Renal cortex interstitium (tissue), 11 donors: ENCODE data around the gene ARFGAP1. TPM values are rescaled to one million over a fixed set of nuclear protein-coding genes. Genes with fewer than 3 reads are reported as not detected.

Experiments used
- DNase-seq, 11 donors: peaks; one replicate each; pipeline ENCODE4 v3.0.0-alpha.2; 2013; ENCODE audit warnings: low read depth in 9 of 11, low spot score in 4 of 11; ENCODE audit errors: extremely low read depth in 1 of 11
- polyA plus RNA-seq, 3 donors: library from polyadenylated mRNA; unstranded; fragments of 120-200 nt; gene quantifications; one replicate each; pipeline ENCODE4 v1.2.1, GENCODE V29; 2013; ENCODE audit not compliant: insufficient read length in 3 of 3

The ARFGAP1 gene
- polyA plus RNA-seq, 3 donors: 62.4 to 90.2 (median 76.1) TPM

GRCh38 chr20:63284083-63284440 is 11.4 kb downstream of the ARFGAP1 start:
- no peak for DNase-seq

GRCh38 chr20:63284544-63284949 is 11.9 kb downstream of the ARFGAP1 start:
- DNase-seq: no peak

GRCh38 chr20:63284981-63285524 is 12.4 kb downstream of the ARFGAP1 start:
- no peak for DNase-seq

GRCh38 chr20:63285636-63286615 is 13.3 kb downstream of the ARFGAP1 start:
- no peak for DNase-seq

GRCh38 chr20:63286781-63287696 is 14.4 kb downstream of the ARFGAP1 start:
- no peak for DNase-seq

- no peak for DNase-seq
These were observed 15.3 kb downstream of the ARFGAP1 start for GRCh38 chr20:63287697-63288580.

GRCh38 chr20:63288581-63289251 is 16.1 kb downstream of the ARFGAP1 start:
- no peak for DNase-seq

- no peak for DNase-seq
These were observed 16.9 kb downstream of the ARFGAP1 start for GRCh38 chr20:63289311-63290135.

- DNase-seq: no peak
These were observed 17.6 kb downstream of the ARFGAP1 start for GRCh38 chr20:63290136-63290676.

GRCh38 chr20:63290677-63291472 is 18.3 kb downstream of the ARFGAP1 start:
- DNase-seq: no peak

GRCh38 chr20:63291811-63292210 is 19.2 kb downstream of the ARFGAP1 start:
- DNase-seq: no peak

- DNase-seq: no peak
These were observed 19.7 kb downstream of the ARFGAP1 start for GRCh38 chr20:63292292-63292701.

- DNase-seq: no peak
These were observed 20.3 kb downstream of the ARFGAP1 start, which contains the start of gene COL20A1 for GRCh38 chr20:63292904-63293303. TSS of gene COL20A1 (plus strand) at chr20:63293186. CDS start at chr20:63295108, 1,922 bp downstream.

- DNase-seq: no peak
These were observed 20.8 kb downstream of the ARFGAP1 start for GRCh38 chr20:63293456-63293855.

GRCh38 chr20:63293871-63294535 is 21.4 kb downstream of the ARFGAP1 start:
- no peak for DNase-seq

- DNase-seq: no peak
These were observed 21.9 kb downstream of the ARFGAP1 start for GRCh38 chr20:63294536-63294900.
